ENCODE results near the gene WASF2. TPM values are rescaled to one million over a fixed set of nuclear protein-coding genes. Genes with fewer than 3 reads are reported as not detected.

The WASF2 gene
- total and polyA plus RNA-seq, 2 of the 4 experiments (the other 2 are of a cell fraction): 7.9 to 45.4 TPM

GRCh38 chr1:27504588-27505419 is 14.8 kb upstream of the WASF2 start:
- Histone ChIP-seq H3K9ac (ENCODE audit: low read depth, low read length) (peak overlapping the region; percentile 54), H3K4ac (ENCODE audit: low read depth, low read length) (peak overlapping the region; percentile 86), H3K56ac (ENCODE audit: extremely low read depth, insufficient read depth, low read length) (no peak overlapping the region; the same call in 1 of the 2 replicates), H2BK5ac (ENCODE audit: low read depth, low read length, poor library complexity, severe bottlenecking) (peak overlapping the region; percentile 66), H4K5ac (ENCODE audit: low read depth, low read length) (peak overlapping the region; percentile 68), H3K14ac (replicated peaks; ENCODE audit: low read depth, low read length) (peak overlapping the region; percentile 50), H3K4me2 (ENCODE audit: low read depth, low read length) (peak overlapping the region; percentile 6; the same call in 1 of the 2 replicates), H3K27me3 (ENCODE audit: control insufficient read depth, insufficient read depth, low read length) (no peaks in the 10 kb centered on the region), H3K18ac (ENCODE audit: low read depth, low read length) (peak overlapping the region; percentile 80), H2BK15ac (ENCODE audit: low read depth, low read length) (peak overlapping the region; percentile 83; the same call in 2 of the 3 replicates), H4K20me1 (ENCODE audit: insufficient read depth, low read length) (no peaks in the 10 kb centered on the region), H3K9me1 (ENCODE audit: insufficient read depth, low read length) (peaks cover 4% of the 10 kb centered on the region; the same call in 1 of the 2 replicates), H3K27ac (ENCODE audit: insufficient read depth, low read length) (peak overlapping the region; percentile 52), H2AFZ (replicated peaks; ENCODE audit: low read length, poor library complexity) (peak overlapping the region; percentile 92), H4K8ac (ENCODE audit: low read depth in 2 of 2, low read length in 2 of 2) (peak overlapping the region; percentile 91 to 96), H3K36me3 (ENCODE audit: control insufficient read depth, insufficient read depth, low read length) (no peaks in the 10 kb centered on the region), H3K23ac (ENCODE audit: low read depth, low read length) (peak overlapping the region; percentile 29; the same call in 1 of the 2 replicates), H2AK5ac (ENCODE audit: low read depth, low read length) (peak overlapping the region; percentile 50; the same call in 1 of the 2 replicates), H2AK9ac (replicated peaks; ENCODE audit: low read depth, low read length, poor library complexity) (peak overlapping the region; percentile 87), H2BK20ac (ENCODE audit: low read depth, low read length) (peak overlapping the region; percentile 50), H3K4me1 (ENCODE audit: control insufficient read depth, insufficient read depth, low read length) (peaks cover 15% of the 10 kb centered on the region), H3K9me3 (ENCODE audit: control insufficient read depth, insufficient read depth, low read length) (no peaks in the 10 kb centered on the region), H2BK120ac (ENCODE audit: low read depth, low read length) (peak overlapping the region; percentile 75; the same call in 1 of the 2 replicates), H4K91ac (ENCODE audit: insufficient read depth, low read depth, low read length) (peak overlapping the region; percentile 77), H3K79me1 (ENCODE audit: low read depth in 1 of 2, low read length in 2 of 2) (no peaks in the 10 kb centered on the region), H3K4me3 (ENCODE audit: insufficient read depth, low read depth, low read length) (no peak overlapping the region)
- WGBS, 2 experiments (ENCODE audit: extremely low coverage in 2 of 2, insufficient read length in 1 of 2): 42% methylated on average over 2 of the region's 13 CpGs; no CpG with 5 or more reads in 1 of the 2 experiments
- intact Hi-C loops (cut with micrococcal nuclease) (no loop called here), dilution Hi-C loops (cut with HindIII; ENCODE audit: low sequenced_read_pairs, unreplicated experiment) (no loop called here), in situ Hi-C loops (cut with MboI; ENCODE audit: low sequenced_read_pairs) (no loop called here)
- DNase-seq: peak; percentile 49
- BruUV-seq (replicated peaks): no TSS peak
- peak; percentile 83 for ATAC-seq (ENCODE audit: low read depth)
- CTCF ChIA-PET: interaction anchor here (1.2 kb wide), 1 partner anchor 8 kb away, joined by 3 read pairs; no protein-coding TSS in a partner anchor
- POLR2A ChIA-PET (ENCODE audit: unreplicated experiment): interaction anchor here (0.5 kb wide), 1 partner anchor 86 kb away, joined by 7 read pairs; no protein-coding TSS in a partner anchor
- TF ChIP-seq FOS (IDR thresholded peaks at IDR 0.05; ENCODE audit: low read depth, low read length) (no peak), BHLHE40 (IDR thresholded peaks at IDR 0.05; ENCODE audit: low read depth, low read length) (no peak), CEBPB (IDR thresholded peaks at IDR 0.05; ENCODE audit: low read depth, low read length) (no peak), MAFK (IDR thresholded peaks at IDR 0.05; ENCODE audit: low read depth, low read length) (no peak), POLR2A (IDR thresholded peaks at IDR 0.05; ENCODE audit: low read depth, low read length) (no peak), RAD21 (IDR thresholded peaks at IDR 0.05; ENCODE audit: low read length) (no peak), RCOR1 (IDR thresholded peaks at IDR 0.05; ENCODE audit: insufficient replicate concordance, low read length) (no peak), SMC3 (IDR thresholded peaks at IDR 0.05; ENCODE audit: low read depth, low read length) (no peak), CHD1 (IDR thresholded peaks at IDR 0.05; ENCODE audit: low read depth, low read length) (no peak), CTCF (conservative IDR thresholded peaks at IDR 0.05; ENCODE audit: low read depth, low read length) (no peak), MXI1 (IDR thresholded peaks at IDR 0.05; ENCODE audit: borderline replicate concordance, low read depth, low read length) (no peak), RFX5 (IDR thresholded peaks at IDR 0.05; ENCODE audit: low read depth, low read length) (no peak)
- TF ChIP-seq, protein P1, sequence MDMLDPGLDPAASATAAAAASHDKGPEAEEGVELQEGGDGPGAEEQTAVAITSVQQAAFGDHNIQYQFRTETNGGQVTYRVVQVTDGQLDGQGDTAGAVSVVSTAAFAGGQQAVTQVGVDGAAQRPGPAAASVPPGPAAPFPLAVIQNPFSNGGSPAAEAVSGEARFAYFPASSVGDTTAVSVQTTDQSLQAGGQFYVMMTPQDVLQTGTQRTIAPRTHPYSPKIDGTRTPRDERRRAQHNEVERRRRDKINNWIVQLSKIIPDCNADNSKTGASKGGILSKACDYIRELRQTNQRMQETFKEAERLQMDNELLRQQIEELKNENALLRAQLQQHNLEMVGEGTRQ (IDR thresholded peaks at IDR 0.05; ENCODE audit: low read depth, low read length): no peak
- TF ChIP-seq, protein P2, sequence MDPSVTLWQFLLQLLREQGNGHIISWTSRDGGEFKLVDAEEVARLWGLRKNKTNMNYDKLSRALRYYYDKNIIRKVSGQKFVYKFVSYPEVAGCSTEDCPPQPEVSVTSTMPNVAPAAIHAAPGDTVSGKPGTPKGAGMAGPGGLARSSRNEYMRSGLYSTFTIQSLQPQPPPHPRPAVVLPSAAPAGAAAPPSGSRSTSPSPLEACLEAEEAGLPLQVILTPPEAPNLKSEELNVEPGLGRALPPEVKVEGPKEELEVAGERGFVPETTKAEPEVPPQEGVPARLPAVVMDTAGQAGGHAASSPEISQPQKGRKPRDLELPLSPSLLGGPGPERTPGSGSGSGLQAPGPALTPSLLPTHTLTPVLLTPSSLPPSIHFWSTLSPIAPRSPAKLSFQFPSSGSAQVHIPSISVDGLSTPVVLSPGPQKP (IDR thresholded peaks at IDR 0.05; ENCODE audit: borderline replicate concordance, low read depth, low read length): no peak
